GM23338 (cell line): ENCODE measurements around the gene SPINT1. TPM values are rescaled to one million over a fixed set of nuclear protein-coding genes. Genes with fewer than 3 reads are reported as not detected.
A peak's percentile ranks its signal among the peaks of the same experiment; 100 is the strongest.

Source experiments
- ATAC-seq: fragments of 200-7000 bp; cut with Tn5 transposase; 3 replicates; pipeline ENCODE4 v1.9.1; 2020
- DNase-seq: peaks from one replicate; pipeline ENCODE4 v3.0.0-alpha.2; 2015; ENCODE audit warnings: low spot score
- H2AFZ ChIP-seq: fragments of 200-600 bp; sonication (generic); 2 replicates; pipeline ENCODE4 v1.8.0; 2016; ENCODE audit warnings: antibody characterized with exemption, mild to moderate bottlenecking, moderate library complexity
- H3F3A ChIP-seq: fragments of 200-600 bp; sonication (generic); replicated peaks from 2 replicates; pipeline ENCODE4 v1.8.0; 2017; ENCODE audit warnings: antibody characterized with exemption, mixed run types, low read depth
- H3K27ac ChIP-seq: fragments of 200-600 bp; sonication (generic); 2 replicates; pipeline ENCODE4 v1.6.1; 2016; ENCODE audit warnings: low read depth
- H3K27me3 ChIP-seq: fragments of 200-600 bp; sonication (generic); 2 replicates; pipeline ENCODE4 v1.8.0; 2016; ENCODE audit warnings: mild to moderate bottlenecking, mixed run types, moderate library complexity; ENCODE audit not compliant: insufficient read depth
- H3K36me3 ChIP-seq: fragments of 200-600 bp; sonication (generic); 2 replicates; pipeline ENCODE4 v1.8.0; 2016; ENCODE audit warnings: mild to moderate bottlenecking; ENCODE audit not compliant: insufficient read depth
- H3K4me1 ChIP-seq: fragments of 200-600 bp; sonication (generic); 2 replicates; pipeline ENCODE4 v1.8.0; 2016; ENCODE audit warnings: mild to moderate bottlenecking, moderate library complexity; ENCODE audit not compliant: insufficient read depth
- H3K4me2 ChIP-seq: fragments of 200-600 bp; sonication (generic); 2 replicates; pipeline ENCODE4 v1.7.1; 2017; ENCODE audit warnings: mixed run types
- H3K4me3 ChIP-seq: fragments of 200-600 bp; sonication (generic); 2 replicates; pipeline ENCODE4 v1.6.1; 2016; ENCODE audit warnings: mixed run types
- H3K79me2 ChIP-seq: fragments of 200-600 bp; sonication (generic); replicated peaks from 2 replicates; pipeline ENCODE4 v1.8.0; 2017; ENCODE audit warnings: mild to moderate bottlenecking; ENCODE audit not compliant: insufficient read depth
- H3K9me2 ChIP-seq: fragments of 200-600 bp; sonication (generic); 2 replicates; pipeline ENCODE4 v1.8.0; 2017; ENCODE audit not compliant: insufficient read depth
- H4K20me1 ChIP-seq: fragments of 200-600 bp; sonication (generic); replicated peaks from 2 replicates; pipeline ENCODE4 v1.8.0; 2017; ENCODE audit warnings: mild to moderate bottlenecking; ENCODE audit not compliant: insufficient read depth
- H3K27ac Mint-ChIP-seq: 2 replicates; pipeline ENCODE4 v1.8.0; 2020; ENCODE audit warnings: inconsistent platforms, mild to moderate bottlenecking, moderate library complexity, mixed read lengths
- H3K27me3 Mint-ChIP-seq: 3 replicates; pipeline ENCODE4 v1.8.0; 2022; ENCODE audit warnings: low read depth, mild to moderate bottlenecking, moderate library complexity, mixed read lengths, inconsistent platforms; ENCODE audit not compliant: insufficient read depth, poor library complexity
- H3K36me3 Mint-ChIP-seq: 3 replicates; pipeline ENCODE4 v1.8.0; 2021; ENCODE audit warnings: low read depth, mild to moderate bottlenecking, inconsistent platforms, moderate library complexity, mixed read lengths
- H3K4me1 Mint-ChIP-seq: 3 replicates; pipeline ENCODE4 v1.8.0; 2020; ENCODE audit warnings: mild to moderate bottlenecking, inconsistent platforms, mixed read lengths
- H3K4me3 Mint-ChIP-seq: 3 replicates; pipeline ENCODE4 v1.8.0; 2021; ENCODE audit warnings: moderate library complexity, mild to moderate bottlenecking, inconsistent platforms, mixed read lengths
- H3K9me3 Mint-ChIP-seq: 3 replicates; pipeline ENCODE4 v1.8.0; 2020; ENCODE audit warnings: moderate library complexity, mild to moderate bottlenecking, inconsistent platforms, mixed read lengths
- CREB1 ChIP-seq: fragments of 250-450 bp; sonication (Bioruptor Pico); IDR thresholded peaks from 2 replicates; pipeline ENCODE4 v1.5.0; 2020; ENCODE audit warnings: low read depth, mild to moderate bottlenecking, moderate library complexity
- EZH2 ChIP-seq: fragments of 200-600 bp; sonication (generic); IDR thresholded peaks from one replicate; pipeline ENCODE4 v1.8.0; 2017; ENCODE audit warnings: antibody characterized with exemption, mild to moderate bottlenecking, low read depth; ENCODE audit not compliant: unreplicated experiment
- EZH2phosphoT487 ChIP-seq: fragments of 200-600 bp; sonication (generic); IDR thresholded peaks from one replicate; pipeline ENCODE4 v1.8.1; 2018; ENCODE audit warnings: antibody characterized with exemption; ENCODE audit not compliant: unreplicated experiment
- JUNB ChIP-seq: IDR thresholded peaks from one replicate; pipeline ENCODE4 v1.6.1; 2016; ENCODE audit warnings: antibody characterized with exemption; ENCODE audit not compliant: unreplicated experiment
- NANOG ChIP-seq: IDR thresholded peaks from 2 replicates; pipeline ENCODE4 v1.6.1; 2016; ENCODE audit warnings: antibody characterized with exemption, borderline replicate concordance
- POLR2AphosphoS5 ChIP-seq: IDR thresholded peaks from 2 replicates; pipeline ENCODE4 v1.6.1; 2016; ENCODE audit warnings: antibody characterized with exemption, low read depth
- STAT1 ChIP-seq: IDR thresholded peaks from one replicate; pipeline ENCODE4 v1.6.1; 2016; ENCODE audit warnings: antibody characterized with exemption; ENCODE audit not compliant: unreplicated experiment
- ZNF114 ChIP-seq: fragments of 250-450 bp; sonication (Bioruptor Pico); IDR thresholded peaks from 2 replicates; pipeline ENCODE4 v1.5.0; 2020; ENCODE audit warnings: mild to moderate bottlenecking, moderate library complexity
- ZNF331 ChIP-seq: fragments of 250-450 bp; sonication (Bioruptor Pico); IDR thresholded peaks from 2 replicates; pipeline ENCODE4 v1.5.0; 2020; ENCODE audit warnings: low read depth, mild to moderate bottlenecking, moderate library complexity
- polyA plus RNA-seq: library from polyadenylated mRNA; unstranded; fragments of >200 nt; fragmentation: Nextera tagmentation; extraction: Ambion mirVana; gene quantifications from 2 replicates; pipeline ENCODE4 v1.2.1, GENCODE V29; 2016
- total RNA-seq: library from RNA; depleted of rRNA; stranded (reverse); fragments of >200 nt; shearing (Covaris generic); gene quantifications from 2 replicates; pipeline ENCODE4 v1.2.3, GENCODE V29; 2014
- TF ChIP-seq, protein P1 (sequence below): IDR thresholded peaks from 2 replicates; pipeline ENCODE4 v1.6.1; 2016; ENCODE audit warnings: antibody characterized with exemption
- TF ChIP-seq, protein P2 (sequence below): IDR thresholded peaks from one replicate; pipeline ENCODE4 v1.6.1; 2018; ENCODE audit warnings: antibody characterized with exemption; ENCODE audit not compliant: unreplicated experiment
- TF ChIP-seq, protein P3 (sequence below): fragments of 250-450 bp; sonication (Bioruptor Pico); IDR thresholded peaks from 2 replicates; pipeline ENCODE4 v1.5.0; 2020; ENCODE audit warnings: mild to moderate bottlenecking, moderate library complexity
- TF ChIP-seq, protein P4 (sequence below), 2 experiments: fragments of 200-600 bp in 1 of 2; sonication (generic) in 1 of 2; conservative IDR thresholded peaks; 2 replicates each; pipeline versions ENCODE4 v1.5.1 to v1.6.1; 2016 to 2017; ENCODE audit warnings: antibody characterized with exemption in 2 of 2, low read depth in 2 of 2, mild to moderate bottlenecking in 2 of 2, moderate library complexity in 1 of 2

The SPINT1 gene
- total and polyA plus RNA-seq, 2 experiments from 2014 or later = 41.3 to 253 TPM

DNA sequence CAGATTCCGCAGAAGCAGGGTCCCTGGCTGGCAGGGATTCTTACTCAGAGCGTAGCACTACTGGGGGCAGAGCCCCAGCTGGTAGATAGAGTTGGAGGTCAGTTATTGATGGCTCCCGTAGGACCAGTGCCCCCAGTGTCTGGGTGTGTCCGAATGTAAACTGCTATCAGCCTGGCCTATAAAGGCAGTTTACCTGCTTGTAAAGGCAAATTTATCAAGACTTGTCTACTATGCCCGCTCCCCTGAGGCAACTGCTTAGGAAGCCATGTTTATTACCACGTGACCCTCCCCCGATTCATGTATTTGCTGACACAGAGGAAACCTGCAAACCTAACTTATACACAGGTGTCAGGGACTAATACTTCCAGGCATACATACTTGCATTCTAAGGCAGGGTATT, 14.7 kb upstream of the SPINT1 start:
- H2AFZ ChIP-seq = peak overlapping the region; percentile 74; the same call in 1 of the 2 replicates
- no peaks in the 10 kb centered on the region; the same call in 2 of the 3 replicates for H3K36me3 Mint-ChIP-seq
- ATAC-seq = no peak
- H3K4me1 ChIP-seq = no peaks in the 10 kb centered on the region
- H3K4me3 Mint-ChIP-seq = no peak overlapping the region
- TF ChIP-seq, protein P1, sequence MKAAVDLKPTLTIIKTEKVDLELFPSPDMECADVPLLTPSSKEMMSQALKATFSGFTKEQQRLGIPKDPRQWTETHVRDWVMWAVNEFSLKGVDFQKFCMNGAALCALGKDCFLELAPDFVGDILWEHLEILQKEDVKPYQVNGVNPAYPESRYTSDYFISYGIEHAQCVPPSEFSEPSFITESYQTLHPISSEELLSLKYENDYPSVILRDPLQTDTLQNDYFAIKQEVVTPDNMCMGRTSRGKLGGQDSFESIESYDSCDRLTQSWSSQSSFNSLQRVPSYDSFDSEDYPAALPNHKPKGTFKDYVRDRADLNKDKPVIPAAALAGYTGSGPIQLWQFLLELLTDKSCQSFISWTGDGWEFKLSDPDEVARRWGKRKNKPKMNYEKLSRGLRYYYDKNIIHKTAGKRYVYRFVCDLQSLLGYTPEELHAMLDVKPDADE = no peak
- no peak for TF ChIP-seq JUNB
- TF ChIP-seq, protein P2, sequence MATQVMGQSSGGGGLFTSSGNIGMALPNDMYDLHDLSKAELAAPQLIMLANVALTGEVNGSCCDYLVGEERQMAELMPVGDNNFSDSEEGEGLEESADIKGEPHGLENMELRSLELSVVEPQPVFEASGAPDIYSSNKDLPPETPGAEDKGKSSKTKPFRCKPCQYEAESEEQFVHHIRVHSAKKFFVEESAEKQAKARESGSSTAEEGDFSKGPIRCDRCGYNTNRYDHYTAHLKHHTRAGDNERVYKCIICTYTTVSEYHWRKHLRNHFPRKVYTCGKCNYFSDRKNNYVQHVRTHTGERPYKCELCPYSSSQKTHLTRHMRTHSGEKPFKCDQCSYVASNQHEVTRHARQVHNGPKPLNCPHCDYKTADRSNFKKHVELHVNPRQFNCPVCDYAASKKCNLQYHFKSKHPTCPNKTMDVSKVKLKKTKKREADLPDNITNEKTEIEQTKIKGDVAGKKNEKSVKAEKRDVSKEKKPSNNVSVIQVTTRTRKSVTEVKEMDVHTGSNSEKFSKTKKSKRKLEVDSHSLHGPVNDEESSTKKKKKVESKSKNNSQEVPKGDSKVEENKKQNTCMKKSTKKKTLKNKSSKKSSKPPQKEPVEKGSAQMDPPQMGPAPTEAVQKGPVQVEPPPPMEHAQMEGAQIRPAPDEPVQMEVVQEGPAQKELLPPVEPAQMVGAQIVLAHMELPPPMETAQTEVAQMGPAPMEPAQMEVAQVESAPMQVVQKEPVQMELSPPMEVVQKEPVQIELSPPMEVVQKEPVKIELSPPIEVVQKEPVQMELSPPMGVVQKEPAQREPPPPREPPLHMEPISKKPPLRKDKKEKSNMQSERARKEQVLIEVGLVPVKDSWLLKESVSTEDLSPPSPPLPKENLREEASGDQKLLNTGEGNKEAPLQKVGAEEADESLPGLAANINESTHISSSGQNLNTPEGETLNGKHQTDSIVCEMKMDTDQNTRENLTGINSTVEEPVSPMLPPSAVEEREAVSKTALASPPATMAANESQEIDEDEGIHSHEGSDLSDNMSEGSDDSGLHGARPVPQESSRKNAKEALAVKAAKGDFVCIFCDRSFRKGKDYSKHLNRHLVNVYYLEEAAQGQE = no peak
- TF ChIP-seq EZH2phosphoT487 = no peak
- TF ChIP-seq CREB1 (CRISPR knock-in tag) = no peak
- TF ChIP-seq POLR2AphosphoS5 = no peak
- no peak for TF ChIP-seq ZNF331
- no peak for TF ChIP-seq NANOG
- TF ChIP-seq STAT1 = no peak
- TF ChIP-seq, protein P3, sequence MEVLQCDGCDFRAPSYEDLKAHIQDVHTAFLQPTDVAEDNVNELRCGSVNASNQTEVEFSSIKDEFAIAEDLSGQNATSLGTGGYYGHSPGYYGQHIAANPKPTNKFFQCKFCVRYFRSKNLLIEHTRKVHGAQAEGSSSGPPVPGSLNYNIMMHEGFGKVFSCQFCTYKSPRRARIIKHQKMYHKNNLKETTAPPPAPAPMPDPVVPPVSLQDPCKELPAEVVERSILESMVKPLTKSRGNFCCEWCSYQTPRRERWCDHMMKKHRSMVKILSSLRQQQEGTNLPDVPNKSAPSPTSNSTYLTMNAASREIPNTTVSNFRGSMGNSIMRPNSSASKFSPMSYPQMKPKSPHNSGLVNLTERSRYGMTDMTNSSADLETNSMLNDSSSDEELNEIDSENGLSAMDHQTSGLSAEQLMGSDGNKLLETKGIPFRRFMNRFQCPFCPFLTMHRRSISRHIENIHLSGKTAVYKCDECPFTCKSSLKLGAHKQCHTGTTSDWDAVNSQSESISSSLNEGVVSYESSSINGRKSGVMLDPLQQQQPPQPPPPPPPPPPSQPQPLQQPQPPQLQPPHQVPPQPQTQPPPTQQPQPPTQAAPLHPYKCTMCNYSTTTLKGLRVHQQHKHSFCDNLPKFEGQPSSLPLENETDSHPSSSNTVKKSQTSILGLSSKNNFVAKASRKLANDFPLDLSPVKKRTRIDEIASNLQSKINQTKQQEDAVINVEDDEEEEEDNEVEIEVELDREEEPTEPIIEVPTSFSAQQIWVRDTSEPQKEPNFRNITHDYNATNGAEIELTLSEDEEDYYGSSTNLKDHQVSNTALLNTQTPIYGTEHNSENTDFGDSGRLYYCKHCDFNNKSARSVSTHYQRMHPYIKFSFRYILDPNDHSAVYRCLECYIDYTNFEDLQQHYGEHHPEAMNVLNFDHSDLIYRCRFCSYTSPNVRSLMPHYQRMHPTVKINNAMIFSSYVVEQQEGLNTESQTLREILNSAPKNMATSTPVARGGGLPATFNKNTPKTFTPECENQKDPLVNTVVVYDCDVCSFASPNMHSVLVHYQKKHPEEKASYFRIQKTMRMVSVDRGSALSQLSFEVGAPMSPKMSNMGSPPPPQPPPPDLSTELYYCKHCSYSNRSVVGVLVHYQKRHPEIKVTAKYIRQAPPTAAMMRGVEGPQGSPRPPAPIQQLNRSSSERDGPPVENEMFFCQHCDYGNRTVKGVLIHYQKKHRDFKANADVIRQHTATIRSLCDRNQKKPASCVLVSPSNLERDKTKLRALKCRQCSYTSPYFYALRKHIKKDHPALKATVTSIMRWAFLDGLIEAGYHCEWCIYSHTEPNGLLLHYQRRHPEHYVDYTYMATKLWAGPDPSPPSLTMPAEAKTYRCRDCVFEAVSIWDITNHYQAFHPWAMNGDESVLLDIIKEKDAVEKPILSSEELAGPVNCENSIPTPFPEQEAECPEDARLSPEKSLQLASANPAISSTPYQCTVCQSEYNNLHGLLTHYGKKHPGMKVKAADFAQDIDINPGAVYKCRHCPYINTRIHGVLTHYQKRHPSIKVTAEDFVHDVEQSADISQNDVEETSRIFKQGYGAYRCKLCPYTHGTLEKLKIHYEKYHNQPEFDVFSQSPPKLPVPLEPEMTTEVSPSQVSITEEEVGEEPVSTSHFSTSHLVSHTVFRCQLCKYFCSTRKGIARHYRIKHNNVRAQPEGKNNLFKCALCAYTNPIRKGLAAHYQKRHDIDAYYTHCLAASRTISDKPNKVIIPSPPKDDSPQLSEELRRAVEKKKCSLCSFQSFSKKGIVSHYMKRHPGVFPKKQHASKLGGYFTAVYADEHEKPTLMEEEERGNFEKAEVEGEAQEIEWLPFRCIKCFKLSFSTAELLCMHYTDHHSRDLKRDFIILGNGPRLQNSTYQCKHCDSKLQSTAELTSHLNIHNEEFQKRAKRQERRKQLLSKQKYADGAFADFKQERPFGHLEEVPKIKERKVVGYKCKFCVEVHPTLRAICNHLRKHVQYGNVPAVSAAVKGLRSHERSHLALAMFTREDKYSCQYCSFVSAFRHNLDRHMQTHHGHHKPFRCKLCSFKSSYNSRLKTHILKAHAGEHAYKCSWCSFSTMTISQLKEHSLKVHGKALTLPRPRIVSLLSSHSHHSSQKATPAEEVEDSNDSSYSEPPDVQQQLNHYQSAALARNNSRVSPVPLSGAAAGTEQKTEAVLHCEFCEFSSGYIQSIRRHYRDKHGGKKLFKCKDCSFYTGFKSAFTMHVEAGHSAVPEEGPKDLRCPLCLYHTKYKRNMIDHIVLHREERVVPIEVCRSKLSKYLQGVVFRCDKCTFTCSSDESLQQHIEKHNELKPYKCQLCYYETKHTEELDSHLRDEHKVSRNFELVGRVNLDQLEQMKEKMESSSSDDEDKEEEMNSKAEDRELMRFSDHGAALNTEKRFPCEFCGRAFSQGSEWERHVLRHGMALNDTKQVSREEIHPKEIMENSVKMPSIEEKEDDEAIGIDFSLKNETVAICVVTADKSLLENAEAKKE (CRISPR knock-in tag) = no peak
- TF ChIP-seq EZH2 = no peak
- no peak for TF ChIP-seq ZNF114 (CRISPR knock-in tag)
- TF ChIP-seq, protein P4, sequence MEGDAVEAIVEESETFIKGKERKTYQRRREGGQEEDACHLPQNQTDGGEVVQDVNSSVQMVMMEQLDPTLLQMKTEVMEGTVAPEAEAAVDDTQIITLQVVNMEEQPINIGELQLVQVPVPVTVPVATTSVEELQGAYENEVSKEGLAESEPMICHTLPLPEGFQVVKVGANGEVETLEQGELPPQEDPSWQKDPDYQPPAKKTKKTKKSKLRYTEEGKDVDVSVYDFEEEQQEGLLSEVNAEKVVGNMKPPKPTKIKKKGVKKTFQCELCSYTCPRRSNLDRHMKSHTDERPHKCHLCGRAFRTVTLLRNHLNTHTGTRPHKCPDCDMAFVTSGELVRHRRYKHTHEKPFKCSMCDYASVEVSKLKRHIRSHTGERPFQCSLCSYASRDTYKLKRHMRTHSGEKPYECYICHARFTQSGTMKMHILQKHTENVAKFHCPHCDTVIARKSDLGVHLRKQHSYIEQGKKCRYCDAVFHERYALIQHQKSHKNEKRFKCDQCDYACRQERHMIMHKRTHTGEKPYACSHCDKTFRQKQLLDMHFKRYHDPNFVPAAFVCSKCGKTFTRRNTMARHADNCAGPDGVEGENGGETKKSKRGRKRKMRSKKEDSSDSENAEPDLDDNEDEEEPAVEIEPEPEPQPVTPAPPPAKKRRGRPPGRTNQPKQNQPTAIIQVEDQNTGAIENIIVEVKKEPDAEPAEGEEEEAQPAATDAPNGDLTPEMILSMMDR (conservative IDR thresholded peaks at IDR 0.05; ENCODE audit: low read depth in 2 of 2) = no peak
- H3K79me2 ChIP-seq = no peaks in the 10 kb centered on the region
- no peak overlapping the region for H3K4me3 ChIP-seq
- H3K36me3 ChIP-seq = no peaks in the 10 kb centered on the region
- DNase-seq = peak; percentile 40
- no peak overlapping the region for H3K27ac Mint-ChIP-seq
- H3K9me3 Mint-ChIP-seq = no peaks in the 10 kb centered on the region
- no peaks in the 10 kb centered on the region for H3F3A ChIP-seq
- H3K4me1 Mint-ChIP-seq = peaks cover 6% of the 10 kb centered on the region; the same call in 2 of the 3 replicates
- no peak overlapping the region for H3K4me2 ChIP-seq
- peaks cover 4% of the 10 kb centered on the region for H3K27me3 Mint-ChIP-seq
- H4K20me1 ChIP-seq = no peaks in the 10 kb centered on the region
- H3K27ac ChIP-seq = no peak overlapping the region
- H3K27me3 ChIP-seq = no peaks in the 10 kb centered on the region
- H3K9me2 ChIP-seq = no peaks in the 10 kb centered on the region
